Mucosa of descending colon (tissue), 3 donors: ENCODE data around the gene ZNF575. TPM values are rescaled to one million over a fixed set of nuclear protein-coding genes. Genes with fewer than 3 reads are reported as not detected.

Experiments used
- ATAC-seq: fragments of 200-7000 bp; cut with Tn5 transposase; one replicate; pipeline ENCODE4 v1.9.1; 2020; ENCODE audit warnings: mild to moderate bottlenecking, moderate library complexity
- DNase-seq, 3 donors: peaks; one replicate each; pipeline ENCODE4 v3.0.0-alpha.2; 2020
- H3K36me3 ChIP-seq: fragments of 200-600 bp; one replicate; pipeline ENCODE4 v1.8.0; 2021; ENCODE audit warnings: low read depth, mild to moderate bottlenecking
- H3K4me1 ChIP-seq: fragments of 200-600 bp; one replicate; pipeline ENCODE4 v1.8.0; 2021; ENCODE audit warnings: low read depth, mild to moderate bottlenecking
- H3K4me3 ChIP-seq: fragments of 200-600 bp; one replicate; pipeline ENCODE4 v1.8.0; 2021; ENCODE audit warnings: mild to moderate bottlenecking
- H3K9me3 ChIP-seq: fragments of 200-600 bp; one replicate; pipeline ENCODE4 v1.8.0; 2021; ENCODE audit warnings: mild to moderate bottlenecking
- intact Hi-C, 2 donors: fragments of 100-400 bp; cut with DNase I in 1 of 2; cut with micrococcal nuclease in 1 of 2; formaldehyde crosslinking; loops; one replicate each; pipeline versions ENCODE4 v1.11.0 to v1.11.1; 2022; cut with DNase I, micrococcal nuclease
- long read RNA-seq, 2 donors: library from polyadenylated mRNA; unstranded; transcript quantifications; one replicate each; pipeline ENCODE4 v2.0.0, GENCODE V29; 2019 to 2021
- total RNA-seq, 3 donors: library from RNA; stranded (reverse); fragmentation: NEBNext Ultra II Directional in 2 of 3; extraction: Animal tissue kit (Norgen Biotek cat#: 25700) in 2 of 3; gene quantifications; one replicate each; pipeline versions ENCODE4 v1.2.1 to v1.2.4, GENCODE V29; 2021 to 2023
- TF ChIP-seq, protein P1 (sequence below): fragments of 200-600 bp; IDR thresholded peaks from one replicate; pipeline ENCODE4 v1.8.0; 2022; ENCODE audit warnings: antibody characterized with exemption, mild to moderate bottlenecking
- donor health status: DM: no; HTN: no; CAD: no; lungs with moderate emphysema.
- donor health status: DM: no; HTN: no; CAD: no.
- donor health status: DM: no; HTN: yes; CAD: no.

The ZNF575 gene, protein sequence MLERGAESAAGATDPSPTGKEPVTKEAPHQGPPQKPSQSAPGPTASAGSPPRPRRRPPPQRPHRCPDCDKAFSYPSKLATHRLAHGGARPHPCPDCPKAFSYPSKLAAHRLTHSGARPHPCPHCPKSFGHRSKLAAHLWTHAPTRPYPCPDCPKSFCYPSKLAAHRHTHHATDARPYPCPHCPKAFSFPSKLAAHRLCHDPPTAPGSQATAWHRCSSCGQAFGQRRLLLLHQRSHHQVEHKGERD
- 10 to 100 TPM in 1 of 3 donors, 1 to 10 TPM in 2; 9.1 to 18.2 (median 9.6) TPM for total RNA-seq
- long read RNA-seq, donor 1, partial matches to known transcripts = 1 of 10 reads
- long read RNA-seq, donor 1, other reads (novel, unspliced or antisense) = 6 of 10 reads
- long read RNA-seq, donor 2, partial matches to known transcripts = 0 of 4 reads
- long read RNA-seq, donor 2, other reads (novel, unspliced or antisense) = 3 of 4 reads

DNA sequence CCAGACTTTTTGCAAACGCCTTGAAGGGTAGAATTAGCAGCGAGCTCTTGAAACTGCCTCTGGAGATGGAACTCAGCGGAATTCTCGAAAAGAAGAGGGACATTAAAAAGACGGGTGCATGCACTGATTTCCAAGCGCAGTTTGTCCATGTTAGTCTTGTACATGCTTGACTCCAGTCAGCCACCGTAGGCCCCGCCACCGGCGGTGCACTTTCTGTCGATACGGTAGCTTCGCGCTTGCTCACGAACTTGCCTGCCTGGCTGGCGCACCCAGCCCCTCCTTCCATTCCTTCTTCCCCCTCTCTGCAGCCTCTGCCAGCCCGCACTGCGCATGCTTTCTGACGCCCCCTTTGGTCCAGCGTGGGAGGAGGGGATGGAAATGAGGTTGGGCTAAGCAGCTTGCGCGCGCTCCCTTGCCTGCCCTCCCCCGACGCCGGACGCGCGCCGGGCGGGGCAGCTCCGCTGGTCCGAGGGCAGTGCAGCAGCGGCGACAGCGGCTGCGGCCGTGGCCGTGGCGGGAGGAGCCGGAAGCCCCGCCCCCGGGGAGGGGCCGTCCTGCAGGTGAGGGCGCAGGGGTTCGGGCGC is at the start of gene ZNF575:
Gene ZNF575, plus strand, starts transcription at position 227 of the 584 bp plus-strand sequence. CDS start 1,235 bp downstream, outside the sequence.
- no peaks in the 10 kb centered on the region for H3K36me3 ChIP-seq
- H3K4me1 ChIP-seq = peaks cover 31% of the 10 kb centered on the region
- H3K4me3 ChIP-seq = peak within 1 kb of the TSS; percentile 21
- DNase-seq (peak; percentile 92 to 94 (median 94)), ATAC-seq (peak; percentile 82)
- intact Hi-C loops = loop anchor here in 1 of 2 donors (10.0 kb wide), 1 partner anchor 122 kb away; no protein-coding TSS in a partner anchor
- TF ChIP-seq, protein P1, sequence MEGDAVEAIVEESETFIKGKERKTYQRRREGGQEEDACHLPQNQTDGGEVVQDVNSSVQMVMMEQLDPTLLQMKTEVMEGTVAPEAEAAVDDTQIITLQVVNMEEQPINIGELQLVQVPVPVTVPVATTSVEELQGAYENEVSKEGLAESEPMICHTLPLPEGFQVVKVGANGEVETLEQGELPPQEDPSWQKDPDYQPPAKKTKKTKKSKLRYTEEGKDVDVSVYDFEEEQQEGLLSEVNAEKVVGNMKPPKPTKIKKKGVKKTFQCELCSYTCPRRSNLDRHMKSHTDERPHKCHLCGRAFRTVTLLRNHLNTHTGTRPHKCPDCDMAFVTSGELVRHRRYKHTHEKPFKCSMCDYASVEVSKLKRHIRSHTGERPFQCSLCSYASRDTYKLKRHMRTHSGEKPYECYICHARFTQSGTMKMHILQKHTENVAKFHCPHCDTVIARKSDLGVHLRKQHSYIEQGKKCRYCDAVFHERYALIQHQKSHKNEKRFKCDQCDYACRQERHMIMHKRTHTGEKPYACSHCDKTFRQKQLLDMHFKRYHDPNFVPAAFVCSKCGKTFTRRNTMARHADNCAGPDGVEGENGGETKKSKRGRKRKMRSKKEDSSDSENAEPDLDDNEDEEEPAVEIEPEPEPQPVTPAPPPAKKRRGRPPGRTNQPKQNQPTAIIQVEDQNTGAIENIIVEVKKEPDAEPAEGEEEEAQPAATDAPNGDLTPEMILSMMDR = no peak
- no peaks in the 10 kb centered on the region for H3K9me3 ChIP-seq

- no peak for ATAC-seq
- H3K4me1 ChIP-seq = no peaks in the 10 kb centered on the region
- no peaks in the 10 kb centered on the region for H3K36me3 ChIP-seq
- no peak overlapping the region for H3K4me3 ChIP-seq
- TF ChIP-seq, protein P1 = no peak
- DNase-seq = no peak
- H3K9me3 ChIP-seq = no peaks in the 10 kb centered on the region
- intact Hi-C loops = no loop called here
Measured at GRCh38 chr19:43483281-43483680, 49.7 kb upstream of the ZNF575 start.

- TF ChIP-seq, protein P1 = no peak
- no peak for DNase-seq
- no peaks in the 10 kb centered on the region for H3K4me1 ChIP-seq
- H3K4me3 ChIP-seq = no peak overlapping the region
- H3K36me3 ChIP-seq = no peaks in the 10 kb centered on the region
- no peak for ATAC-seq
- H3K9me3 ChIP-seq = no peaks in the 10 kb centered on the region
- intact Hi-C loops = no loop called here
Measured at GRCh38 chr19:43485951-43486350, 47.0 kb upstream of the ZNF575 start.

GRCh38 chr19:43486412-43486811 is 46.6 kb upstream of the ZNF575 start:
- ATAC-seq (no peak), DNase-seq (no peak)
- Histone ChIP-seq H3K4me3 (no peak overlapping the region), H3K36me3 (no peaks in the 10 kb centered on the region), H3K4me1 (no peaks in the 10 kb centered on the region), H3K9me3 (no peaks in the 10 kb centered on the region)
- TF ChIP-seq, protein P1 = no peak
- intact Hi-C loops = no loop called here

- Histone ChIP-seq H3K9me3 (no peaks in the 10 kb centered on the region), H3K4me1 (no peaks in the 10 kb centered on the region), H3K36me3 (no peaks in the 10 kb centered on the region), H3K4me3 (no peak overlapping the region)
- intact Hi-C loops = no loop called here
- no peak for DNase-seq
- no peak for ATAC-seq
- TF ChIP-seq, protein P1 = no peak
Measured at GRCh38 chr19:43488179-43488578, 44.8 kb upstream of the ZNF575 start.
